ENCODE measurements around the gene CLPTM1.
A peak's percentile ranks its signal among the peaks of the same experiment; 100 is the strongest.

- TF ChIP-seq CTCF (IDR thresholded peaks at IDR 0.05) (no peak), FOXJ3 (CRISPR knock-in tag; IDR thresholded peaks at IDR 0.05) (no peak), SMC3 (IDR thresholded peaks at IDR 0.05; ENCODE audit: low read depth, low read length) (no peak), GABPA (IDR thresholded peaks at IDR 0.05; ENCODE audit: low read depth) (no peak), RAD21 (IDR thresholded peaks at IDR 0.05; ENCODE audit: low read length) (no peak), EZH2phosphoT487 (IDR thresholded peaks at IDR 0.05; ENCODE audit: borderline replicate concordance, low read depth) (no peak), RCOR1 (IDR thresholded peaks at IDR 0.05; ENCODE audit: low read length) (peak; percentile 84), ELF1 (IDR thresholded peaks at IDR 0.05) (no peak)
- TF ChIP-seq, protein P1, sequence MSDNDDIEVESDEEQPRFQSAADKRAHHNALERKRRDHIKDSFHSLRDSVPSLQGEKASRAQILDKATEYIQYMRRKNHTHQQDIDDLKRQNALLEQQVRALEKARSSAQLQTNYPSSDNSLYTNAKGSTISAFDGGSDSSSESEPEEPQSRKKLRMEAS (IDR thresholded peaks at IDR 0.05; ENCODE audit: low read depth) = no peak
Observed at GRCh38 chr19:45001087-45001739, 46.0 kb downstream of the CLPTM1 start, which contains the start of gene RELB.

Data from SK-N-SH (cell line).